Endodermal cell (in vitro differentiated cells): ENCODE data around the gene PLEKHD1. TPM values are rescaled to one million over a fixed set of nuclear protein-coding genes. Genes with fewer than 3 reads are reported as not detected.
"Not testable (repeated sequence)": the region's sequence is repeated elsewhere in the genome, so short reads cannot be mapped to it uniquely, and the experiment has no call there.

Experiments used
- DNase-seq: peaks from one replicate; pipeline ENCODE4 v3.0.0-alpha.2; 2017
- H3K27ac ChIP-seq: 2 replicates; pipeline ENCODE4 v1.5.1; 2013; ENCODE audit warnings: mild to moderate bottlenecking, low read depth, low read length, moderate library complexity
- H3K27me3 ChIP-seq: 2 replicates; pipeline ENCODE4 v1.6.1; 2013; ENCODE audit warnings: mild to moderate bottlenecking, low read length, moderate library complexity; ENCODE audit not compliant: insufficient read depth, control insufficient read depth, poor library complexity, severe bottlenecking
- H3K36me3 ChIP-seq: 2 replicates; pipeline ENCODE4 v1.7.0; 2013; ENCODE audit warnings: mild to moderate bottlenecking, low read length, moderate library complexity; ENCODE audit not compliant: control insufficient read depth, insufficient read depth
- H3K4me1 ChIP-seq: one replicate; pipeline ENCODE4 v1.7.0; 2013; ENCODE audit warnings: low read length; ENCODE audit not compliant: control insufficient read depth, insufficient read depth
- H3K4me3 ChIP-seq: 2 replicates; pipeline ENCODE4 v1.5.1; 2013; ENCODE audit warnings: mild to moderate bottlenecking, low read length, moderate library complexity
- H3K9ac ChIP-seq: 2 replicates; pipeline ENCODE4 v1.6.1; 2013; ENCODE audit warnings: mild to moderate bottlenecking, low read length, moderate library complexity; ENCODE audit not compliant: poor library complexity, severe bottlenecking; ENCODE audit errors: extremely low read depth
- H3K9me3 ChIP-seq: 2 replicates; pipeline ENCODE4 v1.6.1; 2013; ENCODE audit warnings: mild to moderate bottlenecking, low read length, moderate library complexity; ENCODE audit not compliant: control insufficient read depth
- H3K27ac Mint-ChIP-seq: 2 replicates; pipeline ENCODE4 v1.8.0; 2020; ENCODE audit warnings: mixed read lengths
- H3K27me3 Mint-ChIP-seq: 2 replicates; pipeline ENCODE4 v1.8.0; 2021; ENCODE audit warnings: mild to moderate bottlenecking, mixed read lengths; ENCODE audit not compliant: insufficient read depth
- H3K36me3 Mint-ChIP-seq: 2 replicates; pipeline ENCODE4 v1.8.0; 2020; ENCODE audit warnings: low read depth, mixed read lengths
- H3K4me1 Mint-ChIP-seq: 2 replicates; pipeline ENCODE4 v1.8.0; 2020; ENCODE audit warnings: mixed read lengths
- H3K4me3 Mint-ChIP-seq: 2 replicates; pipeline ENCODE4 v1.8.0; 2020; ENCODE audit warnings: mild to moderate bottlenecking, moderate library complexity, mixed read lengths
- H3K9me3 Mint-ChIP-seq: 2 replicates; pipeline ENCODE4 v1.8.0; 2020; ENCODE audit warnings: mild to moderate bottlenecking, mixed read lengths
- CTCF ChIP-seq: fragments of 200-600 bp; sonication (generic); conservative IDR thresholded peaks from 2 replicates; pipeline ENCODE4 v1.5.0; 2021; ENCODE audit warnings: antibody characterized with exemption, mild to moderate bottlenecking
- WGBS, 2 experiments: methylation state at CpG; one replicate each; pipeline versions ENCODE4 v1.1.5 to v1.1.7; 2013; ENCODE audit warnings: missing lambda C conversion rate in 2 of 2, mixed read lengths in 1 of 2; ENCODE audit not compliant: insufficient coverage in 1 of 2, insufficient read length in 1 of 2; 5-methylcytosine and 5-hydroxymethylcytosine counted together
- total RNA-seq, 2 donors: library from RNA; stranded (reverse); fragmentation: NEBNext Ultra II Directional in 1 of 2; extraction: Animal tissue kit (Norgen Biotek cat#: 25700) in 1 of 2; gene quantifications; 2 replicates in 1 of 2; 3 replicates in 1 of 2; pipeline ENCODE4 v1.2.1, GENCODE V29; 2021

PLEKHD1 gene
- total RNA-seq, 2 donors from 2014 or later: 0.11 TPM

- H3K27me3 Mint-ChIP-seq: peaks cover 23% of the 10 kb centered on the region
- peaks cover 22% of the 10 kb centered on the region for H3K9me3 Mint-ChIP-seq
- no peak overlapping the region for H3K4me3 Mint-ChIP-seq
- Histone ChIP-seq H3K36me3 (no peaks in the 10 kb centered on the region), H3K9me3 (no peaks in the 10 kb centered on the region), H3K4me3 (no peak overlapping the region), H3K27ac (no peak overlapping the region), H3K27me3 (no peaks in the 10 kb centered on the region), H3K4me1 (no peaks in the 10 kb centered on the region), H3K9ac (no peak overlapping the region)
- no peak for DNase-seq
- WGBS, 2 experiments: 100% methylated on average over 1 to 3 of the region's 3 CpGs
- no peaks in the 10 kb centered on the region for H3K4me1 Mint-ChIP-seq
- no peaks in the 10 kb centered on the region for H3K36me3 Mint-ChIP-seq
- H3K27ac Mint-ChIP-seq: no peak overlapping the region
- no peak for TF ChIP-seq CTCF
Observed at GRCh38 chr14:69473946-69474345, 10.6 kb upstream of the PLEKHD1 start.

GRCh38 chr14:69475194-69475818 lies 9.2 kb upstream of the PLEKHD1 start:
- Histone ChIP-seq H3K36me3 (no peaks in the 10 kb centered on the region), H3K27ac (no peak overlapping the region), H3K9me3 (no peaks in the 10 kb centered on the region), H3K4me1 (no peaks in the 10 kb centered on the region), H3K4me3 (no peak overlapping the region), H3K9ac (no peak overlapping the region), H3K27me3 (peaks cover 6% of the 10 kb centered on the region)
- H3K9me3 Mint-ChIP-seq: peaks cover 22% of the 10 kb centered on the region
- no peak overlapping the region for H3K27ac Mint-ChIP-seq
- TF ChIP-seq CTCF: peak; percentile 77
- H3K27me3 Mint-ChIP-seq: peaks cover 35% of the 10 kb centered on the region
- no peaks in the 10 kb centered on the region for H3K36me3 Mint-ChIP-seq
- 76 to 79% methylated on average over 7 to 8 of the region's 8 CpGs for WGBS, 2 experiments
- no peak overlapping the region for H3K4me3 Mint-ChIP-seq
- DNase-seq: no peak
- no peaks in the 10 kb centered on the region for H3K4me1 Mint-ChIP-seq

DNA sequence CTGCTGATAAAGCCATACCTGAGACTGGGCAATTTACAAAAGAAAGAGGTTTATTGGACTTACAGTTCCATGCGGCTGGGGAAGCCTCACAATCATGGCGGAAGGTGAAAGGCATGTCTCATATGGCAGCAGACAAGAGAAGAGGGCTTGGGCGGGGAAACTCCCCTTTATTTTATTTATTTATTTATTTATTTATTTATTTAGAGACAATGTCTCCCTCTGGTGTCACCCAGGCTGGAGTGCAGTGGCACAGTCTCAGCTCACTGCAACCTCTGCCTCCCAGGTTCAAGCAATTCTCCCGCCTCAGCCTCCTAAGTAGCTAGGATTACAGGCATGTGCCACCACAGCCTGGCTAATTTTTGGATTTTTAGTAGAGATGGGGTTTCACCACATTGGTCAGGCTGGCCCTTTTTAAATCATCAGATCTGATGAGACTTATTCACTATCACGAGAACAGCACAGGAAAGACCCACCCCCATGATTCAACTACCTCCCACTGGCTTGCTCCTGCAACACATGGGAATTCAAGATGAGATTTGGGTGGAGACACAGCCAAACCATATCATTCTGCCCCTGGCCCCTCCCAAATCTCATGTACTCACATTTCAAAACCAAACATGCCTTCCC lies 7.6 kb upstream of the PLEKHD1 start:
- H3K9me3 Mint-ChIP-seq: peaks cover 22% of the 10 kb centered on the region
- H3K27ac Mint-ChIP-seq: not testable (repeated sequence)

DNA sequence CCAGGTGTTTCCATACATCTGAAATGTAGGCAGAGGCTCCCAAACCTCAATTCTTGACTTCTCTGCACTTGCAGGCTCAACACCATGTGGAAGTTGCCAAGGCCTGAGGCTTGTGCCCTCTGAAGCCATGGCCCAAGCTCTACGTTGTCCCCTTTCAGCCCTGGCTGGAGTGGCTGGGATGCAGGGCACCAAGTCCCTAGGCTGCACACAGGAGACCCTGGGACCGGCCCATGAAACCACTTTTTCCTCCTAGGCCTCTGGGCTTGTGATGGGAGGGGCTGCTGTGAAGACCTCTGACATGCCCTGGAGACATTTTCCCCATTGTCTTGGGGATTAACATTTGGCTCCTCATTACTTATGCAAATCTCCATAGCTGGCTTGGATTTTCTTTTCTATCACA lies 6.5 kb upstream of the PLEKHD1 start:
- H3K4me1 ChIP-seq, H3K27ac Mint-ChIP-seq, H3K9ac ChIP-seq, H3K4me1 Mint-ChIP-seq, H3K36me3 Mint-ChIP-seq, H3K4me3 ChIP-seq, H3K36me3 ChIP-seq, H3K9me3 ChIP-seq, H3K27ac ChIP-seq, DNase-seq, H3K4me3 Mint-ChIP-seq: not testable (repeated sequence)
- WGBS, 2 experiments: 80 to 90% methylated on average over 1 to 2 of the region's 2 CpGs
- H3K27me3 ChIP-seq: peaks cover 27% of the 10 kb centered on the region
- peaks cover 53% of the 10 kb centered on the region for H3K27me3 Mint-ChIP-seq
- H3K9me3 Mint-ChIP-seq: peaks cover 22% of the 10 kb centered on the region

More for the DNA sequence above, 7.6 kb upstream of the PLEKHD1 start:
- peaks cover 43% of the 10 kb centered on the region for H3K27me3 Mint-ChIP-seq
- TF ChIP-seq CTCF: peak; percentile 46
- not testable (repeated sequence) for H3K4me1 ChIP-seq, DNase-seq, H3K4me3 ChIP-seq, H3K4me3 Mint-ChIP-seq, H3K9ac ChIP-seq, H3K9me3 ChIP-seq, H3K36me3 Mint-ChIP-seq, H3K4me1 Mint-ChIP-seq, H3K27ac ChIP-seq, H3K36me3 ChIP-seq
- 82 to 97% methylated on average over 2 to 4 of the region's 5 CpGs for WGBS, 2 experiments
- H3K27me3 ChIP-seq: peaks cover 16% of the 10 kb centered on the region
